HepG2 (cell line): ENCODE measurements around the gene ARHGAP15. TPM values are rescaled to one million over a fixed set of nuclear protein-coding genes. Genes with fewer than 3 reads are reported as not detected.
"Not testable (repeated sequence)": the region's sequence is repeated elsewhere in the genome, so short reads cannot be mapped to it uniquely, and the experiment has no call there.

Experiments
- ATAC-seq: fragments of 200-7000 bp; cut with Tn5 transposase; 3 replicates; pipeline ENCODE4 v1.9.1; 2020; ENCODE audit warnings: mild to moderate bottlenecking, moderate library complexity
- BruUV-seq: library from RNA; stranded (reverse); fragments of 400-500 nt; replicated peaks from 2 replicates; lab custom pipeline; 2021; lab: Mats Ljungman, UMichigan
- CTCF ChIA-PET: fragments of 300-600 bp; formaldehyde crosslinking; extraction: SDS; loops from one replicate; lab custom pipeline; 2021; ENCODE audit warnings: low total read pairs, inconsistent platforms, low intra/inter-chr PET ratio; lab: Yijun Ruan, JAX
- POLR2A ChIA-PET: fragments of 350-600 bp; sonication (Branson Sonifier 250); formaldehyde crosslinking; loops from one replicate; lab custom pipeline; 2020; ENCODE audit warnings: antibody characterized with exemption, inconsistent platforms; lab: Yijun Ruan, JAX
- DNase-seq: peaks from one replicate; pipeline ENCODE4 v3.0.0-alpha.2; 2015; ENCODE audit warnings: low spot score
- FAIRE-seq: peaks from 3 replicates; lab custom pipeline; 2011; peaks lifted over from hg19 to GRCh38; lab: Jason Lieb, UNC
- H2AFZ ChIP-seq: one replicate; pipeline ENCODE4 v1.6.1; 2011; ENCODE audit warnings: low read length, inconsistent platforms
- H3K27ac ChIP-seq: fragments of 300-600 bp; 3 replicates; pipeline ENCODE4 v1.8.0; 2011; ENCODE audit warnings: mixed run types, mild to moderate bottlenecking, mixed read lengths, low read length, inconsistent platforms; ENCODE audit not compliant: insufficient read depth; ENCODE audit errors: extremely low read length
- H3K27me3 ChIP-seq, 2 experiments: fragments of 200-600 bp in 1 of 2; 2 replicates in 1 of 2; 3 replicates in 1 of 2; pipeline versions ENCODE4 v1.6.0 to v1.8.0; 2011; ENCODE audit warnings: low read length in 2 of 2, mild to moderate bottlenecking in 2 of 2, moderate library complexity in 2 of 2, inconsistent platforms in 1 of 2; ENCODE audit not compliant: insufficient read depth in 2 of 2, control insufficient read depth in 1 of 2
- H3K36me3 ChIP-seq, 2 experiments: fragments of 200-600 bp in 1 of 2; replicated peaks in 1 of 2; 2 replicates in 1 of 2; 3 replicates in 1 of 2; pipeline versions ENCODE4 v1.5.1 to v1.8.0; 2011; ENCODE audit warnings: low read length in 2 of 2, inconsistent platforms in 1 of 2; ENCODE audit not compliant: insufficient read depth in 2 of 2, control insufficient read depth in 1 of 2
- H3K4me1 ChIP-seq: 2 replicates; pipeline ENCODE4 v1.5.1; 2012; ENCODE audit warnings: low read length, inconsistent platforms; ENCODE audit not compliant: insufficient read depth
- H3K4me2 ChIP-seq: 2 replicates; pipeline ENCODE4 v1.6.0; 2011; ENCODE audit warnings: low read depth, low read length, inconsistent platforms
- H3K4me3 ChIP-seq, 3 experiments: fragments of 200-600 bp in 1 of 3; sonication (generic), shearing (Covaris generic) in 1 of 3; replicated peaks in 1 of 3; 2 replicates each; pipeline ENCODE4 v1.5.1; 2011 to 2016; ENCODE audit warnings: low read length in 3 of 3, inconsistent platforms in 2 of 3, low read depth in 2 of 3, mild to moderate bottlenecking in 2 of 3, control low read depth in 1 of 3, mixed read lengths in 1 of 3; ENCODE audit not compliant: insufficient read depth in 1 of 3
- H3K79me2 ChIP-seq: one replicate; pipeline ENCODE4 v1.6.1; 2011; ENCODE audit warnings: low read length, inconsistent platforms; ENCODE audit not compliant: insufficient read depth
- H3K9ac ChIP-seq: 2 replicates; pipeline ENCODE4 v1.6.0; 2011; ENCODE audit warnings: mild to moderate bottlenecking, low read depth, low read length, inconsistent platforms; ENCODE audit not compliant: insufficient read depth
- H3K9me3 ChIP-seq: 2 replicates; pipeline ENCODE4 v1.5.1; 2012; ENCODE audit warnings: mild to moderate bottlenecking, low read length
- H4K20me1 ChIP-seq: 2 replicates; pipeline ENCODE4 v1.6.0; 2011; ENCODE audit warnings: inconsistent platforms, mild to moderate bottlenecking, low read length, moderate library complexity; ENCODE audit not compliant: insufficient read depth
- CEBPB ChIP-seq: IDR thresholded peaks from 2 replicates; pipeline ENCODE4 v1.6.1; 2011; ENCODE audit warnings: low read depth, low read length, improper control_type of control experiment, borderline replicate concordance
- ERF ChIP-seq: IDR thresholded peaks from 2 replicates; pipeline ENCODE4 v1.6.1; 2018; ENCODE audit warnings: missing biosample characterization, missing genetic modification reagents
- KMT2B ChIP-seq: IDR thresholded peaks from 2 replicates; pipeline ENCODE4 v1.6.1; 2016; ENCODE audit warnings: missing genetic modification reagents, missing compliant biosample characterization
- ZNF143 ChIP-seq: sonication (generic); formaldehyde crosslinking; IDR thresholded peaks from 2 replicates; pipeline ENCODE4 v1.4.0; 2020; ENCODE audit warnings: missing genetic modification reagents
- ZSCAN12 ChIP-seq: sonication (generic); formaldehyde crosslinking; IDR thresholded peaks from 2 replicates; pipeline ENCODE4 v1.9.0; 2021; ENCODE audit warnings: mild to moderate bottlenecking, missing genetic modification reagents
- ZXDC ChIP-seq: sonication (generic); formaldehyde crosslinking; IDR thresholded peaks from 2 replicates; pipeline ENCODE4 v1.5.0; 2020; ENCODE audit warnings: mild to moderate bottlenecking, missing genetic modification reagents
- WGBS: methylation state at CpG from one replicate; pipeline ENCODE4 v1.1.6; 2017; ENCODE audit warnings: low lambda C conversion rate; 5-methylcytosine and 5-hydroxymethylcytosine counted together
- in situ Hi-C: cut with HindIII; loops from 2 replicates; pipeline ENCODE4 v1.10.0; 2017; ENCODE audit warnings: low pct_unique_long_range_greater_than_20kb; ENCODE audit not compliant: extremely low pct_ligation_motif_present
- intact Hi-C: fragments of 100-400 bp; cut with micrococcal nuclease; formaldehyde crosslinking; loops from one replicate; pipeline ENCODE4 v1.10.0; 2022; ENCODE audit not compliant: unreplicated experiment
- polyA plus RNA-seq, 8 experiments: library from polyadenylated mRNA; depleted of rRNA in 3 of 8; stranded (reverse) in 7 of 8; unstranded in 1 of 8; fragments of >200 nt; fragmentation: Illumina TruSeq in 4 of 8; extraction: Trizol in 4 of 8; gene quantifications; 2 replicates each; pipeline versions ENCODE4 v1.2.1 to v1.2.3, GENCODE V29; 2011 to 2016; ENCODE audit warnings: low read depth in 4 of 8, missing spikeins in 1 of 8, mixed read lengths in 1 of 8; ENCODE audit not compliant: insufficient read depth in 1 of 8
- total RNA-seq, 5 experiments: library from RNA; depleted of rRNA; stranded (reverse); fragments of >200 nt; fragmentation: Illumina TruSeq; extraction: Trizol; gene quantifications; 2 replicates each; pipeline ENCODE4 v1.2.3, GENCODE V29; 2016; ENCODE audit warnings: low read depth in 1 of 5

Gene ARHGAP15
- total and polyA plus RNA-seq, 2 of the 13 experiments (the other 11 are each of a cell fraction or from before 2014, with no cell fraction given): 0.04 TPM; not detected in 1

DNA sequence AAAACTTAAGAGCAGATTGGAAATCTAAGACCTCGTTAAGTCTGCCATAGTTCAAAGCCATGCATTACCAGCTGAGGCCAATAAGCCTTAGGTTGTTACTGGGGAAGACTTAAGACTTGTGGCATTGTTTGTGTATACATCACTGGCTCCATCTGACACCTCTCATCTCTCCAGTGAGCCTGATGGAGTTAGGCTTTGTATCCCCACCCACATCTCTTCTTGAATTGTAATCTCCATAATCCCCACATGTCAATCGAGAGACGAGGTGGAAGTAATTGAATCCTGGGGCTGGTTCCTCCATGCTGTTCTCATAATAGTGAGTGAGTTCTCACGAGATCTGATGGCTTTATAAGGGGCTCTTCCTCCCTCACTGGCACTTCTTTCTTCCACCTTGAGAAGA is 404.6 kb downstream of the ARHGAP15 start:
- H4K20me1 ChIP-seq: no peaks in the 10 kb centered on the region
- H3K36me3 ChIP-seq: no peaks in the 10 kb centered on the region
- H3K4me3 ChIP-seq: no peak overlapping the region
- ATAC-seq: no peak
- FAIRE-seq: no peak
- DNase-seq: no peak
- ChIA-PET CTCF (no interaction called here), POLR2A (no interaction called here)
- WGBS: 2% methylated on average over 4 of the region's 4 CpGs
- H3K79me2 ChIP-seq: no peaks in the 10 kb centered on the region
- no peak overlapping the region for H2AFZ ChIP-seq
- no TSS peak for BruUV-seq
- no peak overlapping the region for H3K9ac ChIP-seq
- H3K4me2 ChIP-seq: no peak overlapping the region
- TF ChIP-seq ZNF143 (CRISPR knock-in tag) (no peak), KMT2B (no peak), ERF (CRISPR knock-in tag) (no peak), ZXDC (CRISPR knock-in tag) (no peak)
- intact Hi-C loops: no loop called here
- no peak overlapping the region for H3K27ac ChIP-seq
- in situ Hi-C loops: no loop called here
- no peaks in the 10 kb centered on the region for H3K9me3 ChIP-seq
- H3K27me3 ChIP-seq: no peaks in the 10 kb centered on the region
- H3K4me1 ChIP-seq: no peaks in the 10 kb centered on the region

GRCh38 chr2:143535802-143536201 is 406.6 kb downstream of the ARHGAP15 start:
- Histone ChIP-seq H3K9me3 (no peaks in the 10 kb centered on the region), H3K4me1 (no peaks in the 10 kb centered on the region), H3K36me3 (no peaks in the 10 kb centered on the region), H3K27ac (no peak overlapping the region), H3K9ac (no peak overlapping the region), H2AFZ (no peak overlapping the region), H3K4me2 (no peak overlapping the region), H3K27me3 (no peaks in the 10 kb centered on the region), H4K20me1 (no peaks in the 10 kb centered on the region), H3K79me2 (no peaks in the 10 kb centered on the region), H3K4me3 (no peak overlapping the region)
- DNase-seq (no peak), ATAC-seq (no peak), FAIRE-seq (no peak)
- WGBS: 1% methylated on average over 2 of the region's 2 CpGs
- TF ChIP-seq ZSCAN12 (CRISPR knock-in tag) (no peak), CEBPB (peak; percentile 44; the same call in 1 of the 2 replicates)
- intact Hi-C loops (no loop called here), in situ Hi-C loops (no loop called here)
- ChIA-PET POLR2A (no interaction called here), CTCF (no interaction called here)
- no TSS peak for BruUV-seq

DNA sequence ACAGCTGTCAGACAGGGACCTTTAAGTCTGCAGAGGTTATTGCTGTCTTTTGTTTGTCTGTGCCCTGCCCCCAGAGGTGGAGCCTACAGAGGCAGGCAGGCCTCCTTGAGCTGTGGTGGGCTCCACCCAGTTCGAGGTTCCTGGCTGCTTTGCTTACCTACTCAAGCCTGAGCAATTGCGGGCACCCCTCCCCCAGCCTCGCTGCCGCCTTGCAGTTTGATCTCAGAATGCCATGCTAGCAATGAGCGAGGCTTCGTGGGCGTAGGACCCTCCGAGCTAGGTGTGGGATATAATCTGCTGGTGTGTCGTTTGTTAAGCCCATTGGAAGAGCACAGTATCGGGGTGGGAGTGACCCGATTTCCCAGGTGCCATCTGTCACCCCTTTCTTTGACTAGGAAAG is 412.7 kb downstream of the ARHGAP15 start:
- H3K27me3 ChIP-seq, in situ Hi-C loops, H3K9me3 ChIP-seq, H3K27ac ChIP-seq, H2AFZ ChIP-seq, POLR2A ChIA-PET, ATAC-seq, H4K20me1 ChIP-seq, H3K4me1 ChIP-seq, H3K9ac ChIP-seq, H3K36me3 ChIP-seq, intact Hi-C loops, FAIRE-seq, H3K4me2 ChIP-seq, DNase-seq, CTCF ChIA-PET, BruUV-seq, H3K79me2 ChIP-seq, H3K4me3 ChIP-seq: not testable (repeated sequence)
- WGBS: 24% methylated on average over 6 of the region's 11 CpGs
